Fibroblast of lung (primary cell): ENCODE measurements around the gene DHFR. TPM values are rescaled to one million over a fixed set of nuclear protein-coding genes. Genes with fewer than 3 reads are reported as not detected.
A peak's percentile ranks its signal among the peaks of the same experiment; 100 is the strongest.

Experiments
- DNase-seq, 2 donors: peaks; one replicate each; pipeline versions ENCODE4 v3.0.0 to v3.0.0-alpha.2; 2010; ENCODE audit warnings: low read depth in 2 of 2
- H2AFZ ChIP-seq: 2 replicates; pipeline ENCODE4 v1.5.1; 2012; ENCODE audit warnings: low read length, control low read depth, inconsistent platforms
- H3K27ac ChIP-seq: 2 replicates; pipeline ENCODE4 v1.5.1; 2011; ENCODE audit warnings: low read length, control low read depth; ENCODE audit not compliant: insufficient read depth
- H3K27me3 ChIP-seq: 2 replicates; pipeline ENCODE4 v1.5.1; 2011; ENCODE audit warnings: mild to moderate bottlenecking, low read length; ENCODE audit not compliant: control insufficient read depth, insufficient read depth
- H3K36me3 ChIP-seq: 2 replicates; pipeline ENCODE4 v1.5.1; 2011; ENCODE audit warnings: low read length; ENCODE audit not compliant: control insufficient read depth, insufficient read depth
- H3K4me1 ChIP-seq: 2 replicates; pipeline ENCODE4 v1.5.1; 2011; ENCODE audit warnings: low read length; ENCODE audit not compliant: control insufficient read depth, insufficient read depth; ENCODE audit errors: extremely low read depth
- H3K4me2 ChIP-seq: 2 replicates; pipeline ENCODE4 v1.5.1; 2011; ENCODE audit warnings: low read length, control low read depth; ENCODE audit not compliant: insufficient read depth; ENCODE audit errors: extremely low read depth
- H3K4me3 ChIP-seq, 4 experiments: fragments of 200-600 bp in 1 of 4; sonication (generic) in 1 of 4; replicated peaks in 1 of 4; 2 replicates each; pipeline ENCODE4 v1.5.1; 2011 to 2016; ENCODE audit warnings: low read length in 4 of 4, low read depth in 3 of 4, mild to moderate bottlenecking in 3 of 4, control low read depth in 2 of 4, inconsistent platforms in 1 of 4, mixed read lengths in 1 of 4; ENCODE audit not compliant: insufficient read depth in 1 of 4; ENCODE audit errors: control extremely low read depth in 1 of 4
- H3K79me2 ChIP-seq: 2 replicates; pipeline ENCODE4 v1.5.1; 2012; ENCODE audit warnings: mild to moderate bottlenecking, low read length, inconsistent platforms; ENCODE audit not compliant: control insufficient read depth, insufficient read depth
- H3K9ac ChIP-seq: 2 replicates; pipeline ENCODE4 v1.5.1; 2011; ENCODE audit warnings: mild to moderate bottlenecking, low read length, control low read depth; ENCODE audit not compliant: insufficient read depth
- H3K9me3 ChIP-seq: 2 replicates; pipeline ENCODE4 v1.5.1; 2012; ENCODE audit warnings: low read depth, low read length; ENCODE audit not compliant: control insufficient read depth, insufficient read depth
- H4K20me1 ChIP-seq: 2 replicates; pipeline ENCODE4 v1.5.1; 2011; ENCODE audit warnings: low read length; ENCODE audit not compliant: control insufficient read depth, insufficient read depth; ENCODE audit errors: extremely low read depth
- EZH2 ChIP-seq: IDR thresholded peaks from 2 replicates; pipeline ENCODE4 v1.5.1; 2012; ENCODE audit warnings: low read length, control low read depth, mild to moderate bottlenecking; ENCODE audit errors: missing control alignments
- polyA plus RNA-seq, 2 donors: library from polyadenylated mRNA; depleted of rRNA in 1 of 2; stranded (reverse) in 1 of 2; unstranded in 1 of 2; fragments of >200 nt; gene quantifications; 2 replicates each; pipeline ENCODE4 v1.2.1, GENCODE V29; 2011 to 2012; ENCODE audit warnings: missing spikeins in 1 of 2
- total RNA-seq: library from RNA; depleted of rRNA; stranded (reverse); fragments of >200 nt; gene quantifications from 2 replicates; pipeline ENCODE4 v1.2.1, GENCODE V29; 2014
- TF ChIP-seq, protein P1 (sequence below), 2 donors: IDR thresholded peaks in 1 of 2; conservative IDR thresholded peaks in 1 of 2; 1 replicate in 1 of 2; 2 replicates in 1 of 2; pipeline ENCODE4 v1.5.1; 2011 to 2012; ENCODE audit warnings: low read length in 2 of 2, control low read depth in 1 of 2, inconsistent platforms in 1 of 2, low read depth in 1 of 2, mild to moderate bottlenecking in 1 of 2

DHFR gene
- total and polyA plus RNA-seq, 2 donors (not counting 1 experiment from before 2014, with no cell fraction given) = 9.7 to 22.2 TPM

DNA sequence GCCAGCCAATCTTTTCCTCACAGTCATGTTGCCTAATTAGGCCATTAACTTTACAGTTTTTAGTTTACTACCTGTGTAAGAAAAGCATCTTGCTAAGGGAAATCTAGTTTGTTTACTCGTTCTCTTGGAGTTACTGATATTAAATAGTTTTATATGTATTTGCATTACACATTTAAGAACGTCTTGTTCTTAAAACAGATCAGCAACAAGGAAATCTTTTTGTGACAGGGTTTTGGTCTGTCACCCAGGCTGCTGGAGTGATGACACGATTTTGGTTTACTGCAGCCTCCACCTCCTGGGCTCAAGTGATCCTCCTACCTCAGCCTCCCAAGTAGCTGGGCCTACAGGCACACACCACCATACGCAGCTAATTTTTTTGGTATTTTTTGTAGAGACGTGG, 29.6 kb downstream of the DHFR start:
- DNase-seq = no peak
- no peak overlapping the region for H2AFZ ChIP-seq
- H3K4me2 ChIP-seq = no peak overlapping the region
- no peak overlapping the region for H3K4me3 ChIP-seq
- H3K27ac ChIP-seq = no peak overlapping the region
- H3K27me3 ChIP-seq = no peaks in the 10 kb centered on the region
- no peaks in the 10 kb centered on the region for H3K4me1 ChIP-seq
- no peaks in the 10 kb centered on the region for H3K9me3 ChIP-seq
- no peaks in the 10 kb centered on the region for H3K36me3 ChIP-seq
- H3K9ac ChIP-seq = no peak overlapping the region
- H4K20me1 ChIP-seq = no peaks in the 10 kb centered on the region
- TF ChIP-seq, protein P1, sequence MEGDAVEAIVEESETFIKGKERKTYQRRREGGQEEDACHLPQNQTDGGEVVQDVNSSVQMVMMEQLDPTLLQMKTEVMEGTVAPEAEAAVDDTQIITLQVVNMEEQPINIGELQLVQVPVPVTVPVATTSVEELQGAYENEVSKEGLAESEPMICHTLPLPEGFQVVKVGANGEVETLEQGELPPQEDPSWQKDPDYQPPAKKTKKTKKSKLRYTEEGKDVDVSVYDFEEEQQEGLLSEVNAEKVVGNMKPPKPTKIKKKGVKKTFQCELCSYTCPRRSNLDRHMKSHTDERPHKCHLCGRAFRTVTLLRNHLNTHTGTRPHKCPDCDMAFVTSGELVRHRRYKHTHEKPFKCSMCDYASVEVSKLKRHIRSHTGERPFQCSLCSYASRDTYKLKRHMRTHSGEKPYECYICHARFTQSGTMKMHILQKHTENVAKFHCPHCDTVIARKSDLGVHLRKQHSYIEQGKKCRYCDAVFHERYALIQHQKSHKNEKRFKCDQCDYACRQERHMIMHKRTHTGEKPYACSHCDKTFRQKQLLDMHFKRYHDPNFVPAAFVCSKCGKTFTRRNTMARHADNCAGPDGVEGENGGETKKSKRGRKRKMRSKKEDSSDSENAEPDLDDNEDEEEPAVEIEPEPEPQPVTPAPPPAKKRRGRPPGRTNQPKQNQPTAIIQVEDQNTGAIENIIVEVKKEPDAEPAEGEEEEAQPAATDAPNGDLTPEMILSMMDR (conservative IDR thresholded peaks at IDR 0.05 in 1 of 2, IDR thresholded peaks at IDR 0.05 in 1 of 2; ENCODE audit: low read depth in 1 of 2, low read length in 2 of 2) = no peak
- no peak for TF ChIP-seq EZH2
- H3K79me2 ChIP-seq = no peaks in the 10 kb centered on the region

GRCh38 chr5:80623999-80624398, 30.8 kb downstream of the DHFR start:
- DNase-seq = no peak
- Histone ChIP-seq H2AFZ (no peak overlapping the region), H3K4me2 (no peak overlapping the region), H3K4me1 (no peaks in the 10 kb centered on the region), H3K27me3 (no peaks in the 10 kb centered on the region), H3K27ac (no peak overlapping the region), H3K9me3 (no peaks in the 10 kb centered on the region), H3K4me3 (no peak overlapping the region), H4K20me1 (no peaks in the 10 kb centered on the region), H3K79me2 (no peaks in the 10 kb centered on the region), H3K9ac (no peak overlapping the region), H3K36me3 (no peaks in the 10 kb centered on the region)
- TF ChIP-seq, protein P1 (conservative IDR thresholded peaks at IDR 0.05 in 1 of 2, IDR thresholded peaks at IDR 0.05 in 1 of 2; ENCODE audit: low read depth in 1 of 2, low read length in 2 of 2) = no peak
- no peak for TF ChIP-seq EZH2

- peak in 1 of 2 donors; percentile 13 for DNase-seq
- TF ChIP-seq, protein P1 (conservative IDR thresholded peaks at IDR 0.05 in 1 of 2, IDR thresholded peaks at IDR 0.05 in 1 of 2; ENCODE audit: low read depth in 1 of 2, low read length in 2 of 2) = no peak
- TF ChIP-seq EZH2 = no peak
- Histone ChIP-seq H3K27ac (no peak overlapping the region), H3K36me3 (no peaks in the 10 kb centered on the region), H3K4me3 (no peak overlapping the region), H3K27me3 (no peaks in the 10 kb centered on the region), H3K4me1 (no peaks in the 10 kb centered on the region), H3K9me3 (no peaks in the 10 kb centered on the region), H3K79me2 (no peaks in the 10 kb centered on the region), H3K9ac (no peak overlapping the region), H2AFZ (no peak overlapping the region), H3K4me2 (no peak overlapping the region), H4K20me1 (no peaks in the 10 kb centered on the region)
Measured at GRCh38 chr5:80622756-80623155, 32.0 kb downstream of the DHFR start.
